CD4-positive, alpha-beta T cell treated with Interleukin-10 for 1 hour (primary cell): ENCODE data around the gene RAD50.

Experiments used
- DNase-seq: peaks from one replicate; pipeline ENCODE4 v3.0.0-alpha.2; 2020

Gene RAD50

DNA sequence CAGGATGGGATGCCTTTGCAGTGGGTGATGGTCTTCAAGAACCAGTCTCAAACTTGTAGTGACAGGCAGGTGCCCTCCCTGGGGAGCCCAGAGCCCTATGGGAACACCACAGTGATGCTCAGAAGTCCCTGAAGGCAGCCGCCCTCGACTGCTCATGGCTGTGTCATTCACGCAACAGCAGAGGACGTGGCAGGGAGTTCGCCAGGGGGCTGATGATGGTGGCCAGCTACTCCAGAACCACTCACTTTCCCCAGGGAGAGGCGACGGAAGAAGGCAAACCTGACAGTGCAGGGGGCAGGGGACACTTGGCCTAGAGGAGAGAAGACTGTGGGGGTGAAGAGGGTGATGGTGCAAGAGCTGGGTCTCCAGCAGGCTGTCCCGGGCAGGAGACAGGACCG, 105.2 kb downstream of the RAD50 start:
- DNase-seq, result no peak

DNA sequence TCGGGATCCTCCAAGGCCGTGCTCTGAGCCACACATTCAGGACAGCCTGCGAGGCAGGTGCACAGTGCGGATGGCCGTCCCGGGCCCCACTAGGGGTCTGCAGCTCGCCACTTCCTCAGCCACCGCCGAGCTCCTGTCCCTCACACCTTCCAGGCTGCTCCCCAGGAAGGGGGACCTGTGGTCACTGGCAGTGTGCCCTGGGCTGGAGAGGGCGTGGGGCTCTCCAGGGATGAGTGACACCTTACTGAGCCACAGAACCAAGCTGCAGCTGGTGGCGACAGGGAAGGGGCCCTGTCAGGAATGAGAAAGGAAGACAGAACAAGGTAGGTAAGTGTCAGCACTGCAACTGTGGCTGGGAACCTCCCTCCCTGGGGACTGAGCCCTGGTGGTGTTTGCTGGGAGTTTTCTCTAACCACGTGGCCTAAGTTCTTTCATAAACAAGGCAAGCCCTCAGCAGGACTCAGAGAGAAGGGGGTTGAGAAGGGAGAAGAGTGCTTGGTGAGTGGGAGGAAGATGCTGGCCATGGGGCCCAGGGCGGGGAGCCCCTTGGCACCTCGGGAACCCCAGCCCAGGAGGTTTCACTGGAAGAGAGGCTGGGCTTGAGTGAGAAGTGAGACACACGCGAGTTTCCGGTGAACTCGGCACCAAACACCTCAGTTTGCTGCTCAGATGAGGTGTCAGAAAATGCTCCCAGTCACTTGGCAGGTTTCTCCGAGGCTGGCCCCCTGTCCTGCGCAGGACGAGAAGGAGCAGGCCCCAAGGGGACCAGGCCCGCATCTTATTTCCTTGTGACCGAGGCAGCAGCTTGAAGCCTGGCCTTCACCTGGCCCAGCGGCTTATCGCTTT, 106.4 kb downstream of the RAD50 start:
- peak; percentile 56 for DNase-seq

DNA sequence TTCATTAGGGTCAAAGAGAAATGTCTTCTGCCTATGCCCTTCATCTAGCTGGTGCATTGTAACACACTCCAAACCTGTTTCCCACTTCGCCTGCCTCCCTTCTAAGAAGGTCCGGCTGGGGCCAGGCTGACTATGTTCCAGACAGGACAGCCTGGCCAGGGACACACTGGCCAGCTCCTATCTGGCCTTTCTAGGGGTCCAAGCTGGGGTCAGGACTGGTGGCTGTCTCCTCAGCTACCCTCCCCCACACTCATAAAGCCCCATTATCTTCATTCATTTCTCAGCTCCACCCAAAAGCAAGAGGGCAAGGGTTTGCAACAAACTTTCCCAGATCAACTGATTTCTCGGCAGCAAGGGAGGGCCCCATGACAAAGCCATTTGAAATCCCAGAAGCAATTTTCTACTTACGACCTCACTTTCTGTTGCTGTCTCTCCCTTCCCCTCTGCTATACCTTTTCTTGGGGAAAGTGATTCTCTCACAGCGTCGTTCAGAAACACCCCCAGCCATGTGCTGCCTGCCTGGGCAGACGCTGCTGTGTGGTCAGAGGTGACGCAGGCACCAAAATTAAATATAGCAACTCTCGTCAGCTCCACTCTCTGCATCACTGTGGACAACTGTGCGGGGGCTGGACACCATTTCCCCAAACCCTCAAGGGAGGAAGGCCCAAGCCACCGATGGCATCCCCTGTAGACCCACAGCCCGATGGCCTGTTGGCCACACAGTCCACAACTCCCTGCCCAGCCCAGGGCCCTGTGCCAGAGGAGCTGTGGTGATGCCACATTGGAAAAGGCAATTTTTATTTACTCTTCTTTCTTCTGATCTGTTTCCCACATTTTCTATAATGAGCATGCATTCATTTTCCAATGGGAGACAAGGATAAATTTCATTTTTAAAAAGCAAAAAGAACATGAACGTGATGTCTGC, 107.3 kb downstream of the RAD50 start:
- DNase-seq, result peak; percentile 47

DNA sequence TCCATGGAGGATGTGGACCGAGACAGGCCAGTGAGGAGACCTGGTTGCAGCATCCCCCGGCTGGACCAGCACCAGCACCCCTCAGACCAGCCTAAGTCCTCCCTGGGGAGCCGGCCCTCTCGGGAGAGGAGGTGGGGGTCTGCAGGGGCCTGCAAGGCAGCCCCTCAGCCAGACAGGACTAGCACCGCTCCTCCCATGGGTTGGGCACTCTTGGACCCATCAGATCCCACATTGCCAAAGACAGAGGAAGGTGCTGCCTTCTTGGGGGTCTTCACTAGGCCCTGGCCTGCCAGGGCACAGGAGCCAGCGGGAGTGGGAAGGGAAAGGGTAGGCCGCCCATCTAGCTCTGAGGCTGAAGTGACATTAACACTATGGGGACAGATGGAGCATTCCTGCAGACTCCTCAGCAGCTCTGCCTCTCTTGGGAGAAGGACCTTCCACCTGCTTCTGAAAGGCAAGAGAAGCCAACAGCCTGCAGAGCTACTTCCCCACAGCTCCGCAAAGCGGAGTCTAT, 108.0 kb downstream of the RAD50 start:
- no peak for DNase-seq

DNA sequence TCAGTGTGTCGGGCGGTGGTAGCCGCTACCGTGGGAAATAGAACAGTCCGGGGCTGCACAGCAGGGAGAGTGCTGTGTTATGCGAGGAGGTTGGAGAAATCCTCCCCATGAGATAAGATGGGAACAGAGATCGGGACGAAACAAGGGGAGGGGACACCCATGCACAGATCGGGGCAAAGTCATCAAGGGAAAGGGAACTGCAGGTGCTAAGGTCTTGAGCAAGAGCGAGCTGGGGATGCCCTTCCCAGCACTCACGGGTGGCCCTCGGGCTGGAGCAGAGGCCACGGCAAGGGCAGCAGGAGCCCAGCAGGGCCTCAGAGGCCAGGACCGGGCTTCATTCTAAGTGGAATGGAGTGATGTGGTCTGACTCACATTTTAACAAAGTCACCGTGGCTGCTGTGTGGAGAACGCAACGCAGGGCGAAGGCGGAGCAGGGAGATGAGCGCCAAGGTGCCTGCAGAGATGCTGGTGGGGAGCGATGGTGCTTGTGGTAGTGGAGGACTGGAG, 108.8 kb downstream of the RAD50 start:
- no peak for DNase-seq

- no peak for DNase-seq
Observed at GRCh38 chr5:132666310-132667123, 109.7 kb downstream of the RAD50 start.

DNA sequence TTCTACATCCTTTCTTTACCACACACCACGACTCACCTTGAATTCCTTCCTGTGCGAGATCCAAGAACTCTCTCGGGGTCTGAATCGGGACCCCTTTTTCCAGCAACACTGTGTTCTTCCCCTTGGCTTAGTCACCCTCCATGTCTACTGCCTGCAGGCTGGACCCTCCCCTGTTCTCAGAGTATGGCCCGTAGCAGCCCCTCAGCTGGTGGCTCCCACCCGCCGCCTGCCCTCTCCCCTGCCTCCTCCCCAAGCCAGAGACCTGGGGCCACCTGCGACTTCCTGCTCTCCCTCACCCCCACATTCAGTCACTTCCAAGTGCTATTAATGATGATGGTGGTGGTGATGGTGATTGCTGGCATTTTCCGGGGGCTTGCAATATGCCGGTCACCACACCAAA, 110.5 kb downstream of the RAD50 start:
- DNase-seq, result no peak

GRCh38 chr5:132667761-132668705, 111.3 kb downstream of the RAD50 start:
- no peak for DNase-seq

GRCh38 chr5:132668706-132669454, 112.1 kb downstream of the RAD50 start:
- DNase-seq, result no peak

- no peak for DNase-seq
Observed at GRCh38 chr5:132669455-132669820, 112.7 kb downstream of the RAD50 start.

- no peak for DNase-seq
Observed at GRCh38 chr5:132669966-132670882, 113.4 kb downstream of the RAD50 start.

GRCh38 chr5:132671000-132671399, 114.2 kb downstream of the RAD50 start:
- no peak for DNase-seq

- DNase-seq, result no peak
Observed at GRCh38 chr5:132673488-132673887, 116.7 kb downstream of the RAD50 start.

GRCh38 chr5:132673939-132674630, 117.3 kb downstream of the RAD50 start, which contains the start of gene IL4:
Gene IL4, plus strand, starts transcription at chr5:132673989. Its CDS starts 62 bp downstream, at chr5:132674051.
- no peak for DNase-seq

- DNase-seq, result no peak
Observed at GRCh38 chr5:132674671-132675506, 118.1 kb downstream of the RAD50 start.

DNA sequence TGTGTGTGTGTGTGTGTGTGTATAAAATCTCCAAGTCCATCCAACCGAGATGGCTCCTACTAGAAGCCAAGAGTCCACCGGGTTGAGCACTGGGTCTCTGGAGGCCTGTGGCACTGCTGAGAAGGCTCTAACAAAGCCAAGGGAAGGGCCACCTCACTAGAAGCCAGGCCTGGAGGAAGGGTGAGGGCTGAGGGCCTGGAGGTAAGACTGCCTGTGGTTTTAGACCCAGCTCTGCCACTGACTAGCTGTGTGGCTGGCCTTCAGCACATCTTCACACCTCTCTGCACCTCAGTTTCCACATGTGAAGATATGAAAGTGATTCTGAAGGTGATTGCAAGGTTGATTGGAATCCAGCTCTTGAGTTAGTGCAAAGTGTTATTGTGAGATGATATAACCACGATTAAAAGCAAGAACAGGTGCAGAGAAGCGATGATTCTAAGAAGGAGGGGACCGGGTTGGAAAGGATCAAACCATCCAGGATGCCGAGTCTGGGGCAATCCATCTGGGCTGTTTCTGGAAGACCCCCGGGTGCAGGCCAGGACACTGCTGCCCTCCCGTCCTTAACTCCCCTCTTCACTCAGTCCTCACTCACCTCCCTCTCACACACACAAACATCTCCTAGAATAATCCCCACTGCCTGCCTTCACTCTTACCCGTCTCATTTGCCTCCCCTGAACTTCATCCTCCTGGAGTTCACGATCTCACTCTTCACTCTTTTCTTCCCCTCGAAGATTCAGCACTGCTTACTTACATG, 119.3 kb downstream of the RAD50 start:
- DNase-seq, result no peak

DNA sequence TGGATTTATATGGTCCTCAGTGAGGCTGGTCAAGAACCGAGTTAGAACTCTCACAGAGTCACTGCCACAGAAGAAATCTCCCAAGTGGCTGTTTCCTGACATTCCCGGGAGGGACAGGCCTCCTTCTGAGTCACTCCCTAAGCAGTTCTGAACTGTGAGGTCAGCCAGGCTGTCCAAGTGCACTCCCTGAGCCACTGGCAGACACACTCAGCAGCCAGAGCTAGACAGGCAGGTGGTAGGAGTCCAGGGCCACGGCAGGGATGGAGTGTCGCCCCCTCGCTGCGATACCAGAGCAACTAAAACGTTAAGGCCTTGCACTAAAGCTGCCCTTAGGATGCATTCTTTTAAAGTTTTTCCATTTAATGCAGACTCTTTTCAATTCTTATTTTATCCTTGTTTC, 120.4 kb downstream of the RAD50 start:
- no peak for DNase-seq
